Measurements from ENCODE around the gene DDHD1. TPM values are rescaled to one million over a fixed set of nuclear protein-coding genes. Genes with fewer than 3 reads are reported as not detected.

DDHD1 gene
- polyA plus RNA-seq (2011; rRNA removed): 9.5 and 12.3 TPM in 2 replicates
- 2.4 and 2.6 TPM in 2 replicates for polyA plus RNA-seq (2012; cell fraction: cytosol; rRNA removed)
- polyA plus RNA-seq (2012; cell fraction: nucleus; rRNA removed): 2.4 and 2.8 TPM in 2 replicates
- polyA plus RNA-seq (2017; fragmentation: RNase III; extraction: RNeasy Plus Mini Kit Qiagen cat#74134 plus additional on column Dnase treatment): 6.1 to 6.3 TPM (median 6.2 TPM) in 3 replicates
- 10.7 and 12.1 TPM in 2 replicates for polyA minus RNA-seq (2011; rRNA and poly(A)+ RNA removed)

DNA sequence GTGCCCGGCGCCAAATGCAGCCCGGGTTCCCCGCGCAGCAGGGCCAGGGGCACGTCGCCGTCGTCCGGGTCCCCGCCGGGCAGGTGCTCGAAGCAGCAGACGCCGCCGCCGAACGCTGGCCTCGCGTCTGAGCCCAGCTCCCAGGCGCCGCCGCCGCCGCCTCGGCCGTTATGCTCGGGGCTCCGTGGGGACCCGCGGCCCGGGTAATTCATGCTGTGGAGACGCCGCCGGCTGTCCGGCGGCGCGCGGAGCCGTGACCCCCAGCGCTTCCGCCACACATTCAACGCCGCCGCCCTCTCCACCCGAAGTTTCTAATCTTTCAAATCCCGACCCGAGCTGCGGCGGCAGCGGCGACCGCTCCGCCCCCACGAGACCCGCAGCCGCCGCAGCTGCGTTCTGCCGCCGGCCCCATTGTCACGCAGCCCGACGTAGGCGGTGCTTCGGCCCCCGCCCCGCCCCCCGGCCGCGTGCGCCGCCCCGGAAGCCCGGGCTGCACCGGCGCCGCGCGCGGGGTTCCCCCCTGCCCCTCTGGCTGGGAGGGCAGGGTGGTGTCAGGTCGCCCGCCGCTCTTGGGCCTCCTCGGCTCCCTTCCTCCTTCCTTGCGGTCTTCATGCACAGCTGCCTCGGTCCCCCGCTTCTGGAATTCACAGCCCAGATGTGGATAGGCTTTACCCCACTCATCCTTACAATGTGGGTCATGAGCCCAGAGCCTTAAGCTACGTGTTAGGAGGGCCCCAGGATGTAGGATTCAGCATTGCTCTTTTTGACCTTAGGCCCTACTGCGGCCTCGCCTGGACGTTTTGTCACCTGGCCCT lies at the start of gene DDHD1:
Gene DDHD1, minus strand, starts transcription at position 437 of the 815 bp plus-strand sequence. Its CDS starts 225 bp downstream, at position 212.
- peak within 1 kb of the TSS; percentile 90 for H3K4me3 ChIP-seq
- FAIRE-seq (no peak), DNase-seq (ENCODE audit: low read depth in 1 of 2, low spot score in 1 of 2) (peak; percentile 71 to 81), ATAC-seq (peak; percentile 85)
- peaks cover 12% of the 10 kb centered on the region for H3K4me1 ChIP-seq
- no peaks in the 10 kb centered on the region for H3K9me3 ChIP-seq
- H3K4me2 ChIP-seq: peak within 1 kb of the TSS; percentile 81
- ChIA-PET POLR2A (interaction anchor here (0.5 to 1.5 kb wide), 10 partner anchors 11 to 202 kb away, joined by 3 to 5 read pairs (median 4); partner anchors contain the start of gene FERMT2), CTCF (interaction anchor here (0.5 to 1.7 kb wide), 4 partner anchors 12 to 1283 kb away, joined by 4 to 6 read pairs (median 4); no protein-coding TSS in a partner anchor)
- 9% methylated on average over 12 of the region's 93 CpGs for WGBS (ENCODE audit: missing lambda C conversion rate)
- TF ChIP-seq JUN (IDR thresholded peaks at IDR 0.05): peak; percentile 60 to 74; a peak in 4 of 5 replicates
- no peak for TF ChIP-seq ZSCAN20 (CRISPR knock-in tag; IDR thresholded peaks at IDR 0.05)
- TF ChIP-seq, protein P1, sequence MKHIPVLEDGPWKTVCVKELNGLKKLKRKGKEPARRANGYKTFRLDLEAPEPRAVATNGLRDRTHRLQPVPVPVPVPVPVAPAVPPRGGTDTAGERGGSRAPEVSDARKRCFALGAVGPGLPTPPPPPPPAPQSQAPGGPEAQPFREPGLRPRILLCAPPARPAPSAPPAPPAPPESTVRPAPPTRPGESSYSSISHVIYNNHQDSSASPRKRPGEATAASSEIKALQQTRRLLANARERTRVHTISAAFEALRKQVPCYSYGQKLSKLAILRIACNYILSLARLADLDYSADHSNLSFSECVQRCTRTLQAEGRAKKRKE (CRISPR knock-in tag; IDR thresholded peaks at IDR 0.05; ENCODE audit: low read depth): 0 out of 2 replicates have a peak, but pooled peaks have one; percentile 15
- TF ChIP-seq POLR2A (IDR thresholded peaks at IDR 0.05; ENCODE audit: low read length): peak; percentile 94
- no peak for TF ChIP-seq RARB (CRISPR knock-in tag; IDR thresholded peaks at IDR 0.05)
- peak; percentile 38 for TF ChIP-seq PHF8 (IDR thresholded peaks at IDR 0.05; ENCODE audit: borderline replicate concordance, low read depth)
- TF ChIP-seq ZFP36 (IDR thresholded peaks at IDR 0.05; ENCODE audit: borderline replicate concordance, partially characterized antibody): no peak
- TF ChIP-seq NFE2L2 (conservative IDR thresholded peaks at IDR 0.05; ENCODE audit: low read length): no peak
- TF ChIP-seq, protein P2, sequence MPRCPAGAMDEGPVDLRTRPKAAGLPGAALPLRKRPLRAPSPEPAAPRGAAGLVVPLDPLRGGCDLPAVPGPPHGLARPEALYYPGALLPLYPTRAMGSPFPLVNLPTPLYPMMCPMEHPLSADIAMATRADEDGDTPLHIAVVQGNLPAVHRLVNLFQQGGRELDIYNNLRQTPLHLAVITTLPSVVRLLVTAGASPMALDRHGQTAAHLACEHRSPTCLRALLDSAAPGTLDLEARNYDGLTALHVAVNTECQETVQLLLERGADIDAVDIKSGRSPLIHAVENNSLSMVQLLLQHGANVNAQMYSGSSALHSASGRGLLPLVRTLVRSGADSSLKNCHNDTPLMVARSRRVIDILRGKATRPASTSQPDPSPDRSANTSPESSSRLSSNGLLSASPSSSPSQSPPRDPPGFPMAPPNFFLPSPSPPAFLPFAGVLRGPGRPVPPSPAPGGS (IDR thresholded peaks at IDR 0.05): peak; percentile 96
- TF ChIP-seq, protein P3, sequence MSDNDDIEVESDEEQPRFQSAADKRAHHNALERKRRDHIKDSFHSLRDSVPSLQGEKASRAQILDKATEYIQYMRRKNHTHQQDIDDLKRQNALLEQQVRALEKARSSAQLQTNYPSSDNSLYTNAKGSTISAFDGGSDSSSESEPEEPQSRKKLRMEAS (IDR thresholded peaks at IDR 0.05): peak; percentile 39; the same call in 1 of the 2 replicates
- TF ChIP-seq MYC (IDR thresholded peaks at IDR 0.05; ENCODE audit: borderline replicate concordance, low read length): peak; percentile 40; the same call in 1 of the 2 replicates
- H3K27ac ChIP-seq: peak within 1 kb of the TSS; percentile 83 to 94

DNA sequence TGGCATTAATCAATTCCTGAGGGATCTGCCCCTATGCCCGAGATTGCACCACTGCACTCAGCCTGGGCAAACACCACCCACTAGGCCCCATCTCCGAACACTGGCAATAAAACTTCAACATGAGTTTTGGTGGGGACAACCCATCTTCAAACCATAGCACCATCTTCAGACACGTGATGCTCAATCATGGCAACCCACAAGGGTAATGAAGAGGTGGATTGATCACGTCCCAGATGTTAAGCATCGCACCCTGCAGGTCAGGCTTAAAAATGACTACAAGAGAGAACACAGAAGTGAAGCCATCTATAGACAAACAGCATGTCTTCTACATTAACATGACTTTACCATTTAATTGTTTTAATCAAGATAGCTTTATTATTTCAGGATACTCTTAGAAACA lies 42.8 kb upstream of the DDHD1 start:
- Histone ChIP-seq H3K4me1 (no peaks in the 10 kb centered on the region), H3K4me3 (no peak overlapping the region), H3K4me2 (no peak overlapping the region), H3K27ac (no peak overlapping the region), H3K9me3 (no peaks in the 10 kb centered on the region)
- TF ChIP-seq EHMT2 (IDR thresholded peaks at IDR 0.05; ENCODE audit: low read depth) (no peak), NPAS2 (CRISPR knock-in tag; IDR thresholded peaks at IDR 0.05; ENCODE audit: borderline replicate concordance) (no peak), RARB (CRISPR knock-in tag; IDR thresholded peaks at IDR 0.05) (no peak), CBX8 (IDR thresholded peaks at IDR 0.05) (no peak), SMC3 (IDR thresholded peaks at IDR 0.05) (no peak), HOXB13 (CRISPR knock-in tag; IDR thresholded peaks at IDR 0.05; ENCODE audit: low read depth) (no peak), HOXA7 (CRISPR knock-in tag; IDR thresholded peaks at IDR 0.05) (no peak), TFCP2L1 (CRISPR knock-in tag; IDR thresholded peaks at IDR 0.05) (no peak), FOSL2 (IDR thresholded peaks at IDR 0.05) (no peak), FOSL2 (CRISPR knock-in tag; IDR thresholded peaks at IDR 0.05) (no peak), PHF8 (IDR thresholded peaks at IDR 0.05; ENCODE audit: borderline replicate concordance, low read depth) (no peak)
- TF ChIP-seq, protein P4, sequence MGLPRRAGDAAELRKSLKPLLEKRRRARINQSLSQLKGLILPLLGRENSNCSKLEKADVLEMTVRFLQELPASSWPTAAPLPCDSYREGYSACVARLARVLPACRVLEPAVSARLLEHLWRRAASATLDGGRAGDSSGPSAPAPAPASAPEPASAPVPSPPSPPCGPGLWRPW (IDR thresholded peaks at IDR 0.05): no peak
- TF ChIP-seq, protein P3 (IDR thresholded peaks at IDR 0.05): no peak
- TF ChIP-seq, protein P1 (CRISPR knock-in tag; IDR thresholded peaks at IDR 0.05; ENCODE audit: low read depth): no peak
- TF ChIP-seq, protein P5, sequence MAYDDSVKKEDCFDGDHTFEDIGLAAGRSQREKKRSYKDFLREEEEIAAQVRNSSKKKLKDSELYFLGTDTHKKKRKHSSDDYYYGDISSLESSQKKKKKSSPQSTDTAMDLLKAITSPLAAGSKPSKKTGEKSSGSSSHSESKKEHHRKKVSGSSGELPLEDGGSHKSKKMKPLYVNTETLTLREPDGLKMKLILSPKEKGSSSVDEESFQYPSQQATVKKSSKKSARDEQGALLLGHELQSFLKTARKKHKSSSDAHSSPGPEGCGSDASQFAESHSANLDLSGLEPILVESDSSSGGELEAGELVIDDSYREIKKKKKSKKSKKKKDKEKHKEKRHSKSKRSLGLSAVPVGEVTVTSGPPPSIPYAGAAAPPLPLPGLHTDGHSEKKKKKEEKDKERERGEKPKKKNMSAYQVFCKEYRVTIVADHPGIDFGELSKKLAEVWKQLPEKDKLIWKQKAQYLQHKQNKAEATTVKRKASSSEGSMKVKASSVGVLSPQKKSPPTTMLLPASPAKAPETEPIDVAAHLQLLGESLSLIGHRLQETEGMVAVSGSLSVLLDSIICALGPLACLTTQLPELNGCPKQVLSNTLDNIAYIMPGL (CRISPR knock-in tag; IDR thresholded peaks at IDR 0.05; ENCODE audit: borderline replicate concordance): no peak
- WGBS (ENCODE audit: missing lambda C conversion rate): 61% methylated on average over 5 of the region's 5 CpGs
- ChIA-PET CTCF (interaction anchor here (1.9 kb wide), 1 partner anchor 12 kb away, joined by 4 read pairs; no protein-coding TSS in a partner anchor), POLR2A (no interaction called here)
- ATAC-seq (no peak), FAIRE-seq (no peak), DNase-seq (ENCODE audit: low read depth in 1 of 2, low spot score in 1 of 2) (no peak)

Data from A549 (cell line).